Measurements from ENCODE around the gene GNAT1. TPM values are rescaled to one million over a fixed set of nuclear protein-coding genes. Genes with fewer than 3 reads are reported as not detected.

The GNAT1 gene
- total and polyA plus RNA-seq, 2 of the 13 experiments (the other 11 are each of a cell fraction or from before 2014, with no cell fraction given) = 0.15 TPM; not detected in 1

- TF ChIP-seq SP4 (CRISPR knock-in tag; IDR thresholded peaks at IDR 0.05) (no peak), PHF5A (CRISPR knock-in tag; IDR thresholded peaks at IDR 0.05; ENCODE audit: low read depth, unreplicated experiment) (no peak), RBM22 (optimal IDR thresholded peaks at IDR 0.05; ENCODE audit: low read length) (no peak), ZNF430 (CRISPR knock-in tag; IDR thresholded peaks at IDR 0.05) (no peak), ZFYVE20 (CRISPR knock-in tag; IDR thresholded peaks at IDR 0.05; ENCODE audit: borderline replicate concordance, low read depth) (no peak), ZBTB44 (CRISPR knock-in tag; IDR thresholded peaks at IDR 0.05) (no peak), ATF2 (CRISPR knock-in tag; IDR thresholded peaks at IDR 0.05) (no peak), NFE2L2 (IDR thresholded peaks at IDR 0.05; ENCODE audit: low read length) (no peak), HMGXB4 (CRISPR knock-in tag; IDR thresholded peaks at IDR 0.05; ENCODE audit: borderline replicate concordance in 1 of 2, low read depth in 1 of 2) (peak in 1 of 2 experiments; percentile 45; a peak in 1 of 4 replicates), KAT7 (CRISPR knock-in tag; IDR thresholded peaks at IDR 0.05; ENCODE audit: borderline replicate concordance) (no peak), ELF3 (CRISPR knock-in tag; IDR thresholded peaks at IDR 0.05) (peak; percentile 1; the same call in 1 of the 2 replicates), RFXANK (CRISPR knock-in tag; IDR thresholded peaks at IDR 0.05) (no peak), ZNF543 (CRISPR knock-in tag; IDR thresholded peaks at IDR 0.05) (peak; percentile 69; the same call in 1 of the 2 replicates), ZNF691 (CRISPR knock-in tag; IDR thresholded peaks at IDR 0.05; ENCODE audit: borderline replicate concordance, low read depth) (peak; percentile 2; the same call in 1 of the 2 replicates), XRCC5 (optimal IDR thresholded peaks at IDR 0.05; ENCODE audit: low read length) (no peak), ZNF556 (CRISPR knock-in tag; IDR thresholded peaks at IDR 0.05; ENCODE audit: borderline replicate concordance) (no peak; the same call in 1 of the 2 replicates), GATAD2A (CRISPR knock-in tag; IDR thresholded peaks at IDR 0.05) (0 out of 2 replicates have a peak, but pooled peaks have one; percentile 2), ONECUT2 (CRISPR knock-in tag; IDR thresholded peaks at IDR 0.05) (no peak), MAX (IDR thresholded peaks at IDR 0.05) (peak; percentile 3), ZNF224 (CRISPR knock-in tag; IDR thresholded peaks at IDR 0.05) (no peak), THYN1 (CRISPR knock-in tag; IDR thresholded peaks at IDR 0.05; ENCODE audit: borderline replicate concordance, low read depth) (no peak; the same call in 1 of the 2 replicates), FOXA3 (CRISPR knock-in tag; IDR thresholded peaks at IDR 0.05) (no peak), STAT6 (CRISPR knock-in tag; IDR thresholded peaks at IDR 0.05; ENCODE audit: borderline replicate concordance) (no peak)
Measured at GRCh38 chr3:50150404-50150750, 41.0 kb upstream of the GNAT1 start (continued).

Measured in HepG2 (cell line).